Breast epithelium (tissue), 3 donors: ENCODE data around the gene SLC48A1.

ENCODE experiments used
- CTCF ChIP-seq, 3 donors: fragments of 450-650 bp; IDR thresholded peaks; one replicate each; pipeline ENCODE4 v1.5.1; 2016 to 2017; ENCODE audit warnings: antibody characterized with exemption in 3 of 3, mild to moderate bottlenecking in 3 of 3, moderate library complexity in 3 of 3
- POLR2A ChIP-seq: fragments of 450-650 bp; IDR thresholded peaks from one replicate; pipeline ENCODE4 v1.6.1; 2016; ENCODE audit warnings: antibody characterized with exemption, mild to moderate bottlenecking, moderate library complexity

- TF ChIP-seq CTCF (IDR thresholded peaks at IDR 0.05): no peak
- TF ChIP-seq POLR2A: no peak
Observed at GRCh38 chr12:47730341-47730744, 42.7 kb upstream of the SLC48A1 start.
